Transverse colon (tissue), 4 donors: ENCODE data around the gene KRTAP5-4.

Source experiments
- POLR2AphosphoS5 ChIP-seq, 3 donors: sonication (generic); formaldehyde crosslinking; IDR thresholded peaks; one replicate each; pipeline ENCODE4 v1.6.1; 2016; ENCODE audit warnings: antibody characterized with exemption in 3 of 3
- TF ChIP-seq, protein P1 (sequence below), 5 experiments: fragments of 200-600 bp in 3 of 5; fragments of 450-650 bp in 2 of 5; sonication (generic) in 3 of 5; IDR thresholded peaks; 1 replicate in 2 of 5; 2 replicates in 3 of 5; pipeline ENCODE4 v1.5.1; 2016 to 2017; ENCODE audit warnings: antibody characterized with exemption in 5 of 5, inconsistent platforms in 3 of 5, mild to moderate bottlenecking in 2 of 5, moderate library complexity in 1 of 5

- TF ChIP-seq, protein P1, sequence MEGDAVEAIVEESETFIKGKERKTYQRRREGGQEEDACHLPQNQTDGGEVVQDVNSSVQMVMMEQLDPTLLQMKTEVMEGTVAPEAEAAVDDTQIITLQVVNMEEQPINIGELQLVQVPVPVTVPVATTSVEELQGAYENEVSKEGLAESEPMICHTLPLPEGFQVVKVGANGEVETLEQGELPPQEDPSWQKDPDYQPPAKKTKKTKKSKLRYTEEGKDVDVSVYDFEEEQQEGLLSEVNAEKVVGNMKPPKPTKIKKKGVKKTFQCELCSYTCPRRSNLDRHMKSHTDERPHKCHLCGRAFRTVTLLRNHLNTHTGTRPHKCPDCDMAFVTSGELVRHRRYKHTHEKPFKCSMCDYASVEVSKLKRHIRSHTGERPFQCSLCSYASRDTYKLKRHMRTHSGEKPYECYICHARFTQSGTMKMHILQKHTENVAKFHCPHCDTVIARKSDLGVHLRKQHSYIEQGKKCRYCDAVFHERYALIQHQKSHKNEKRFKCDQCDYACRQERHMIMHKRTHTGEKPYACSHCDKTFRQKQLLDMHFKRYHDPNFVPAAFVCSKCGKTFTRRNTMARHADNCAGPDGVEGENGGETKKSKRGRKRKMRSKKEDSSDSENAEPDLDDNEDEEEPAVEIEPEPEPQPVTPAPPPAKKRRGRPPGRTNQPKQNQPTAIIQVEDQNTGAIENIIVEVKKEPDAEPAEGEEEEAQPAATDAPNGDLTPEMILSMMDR (IDR thresholded peaks at IDR 0.05) = no peak
- no peak for TF ChIP-seq POLR2AphosphoS5 (IDR thresholded peaks at IDR 0.05)
These were observed 49.0 kb upstream of the KRTAP5-4 start for GRCh38 chr11:1670905-1671371.
